Vagina (tissue), 2 donors: ENCODE data around the gene ARID3A. TPM values are rescaled to one million over a fixed set of nuclear protein-coding genes. Genes with fewer than 3 reads are reported as not detected.
A peak's percentile ranks its signal among the peaks of the same experiment; 100 is the strongest.

Experiments
- DNase-seq, 2 donors: peaks; one replicate each; pipeline ENCODE4 v3.0.0-alpha.2; 2017; ENCODE audit errors: extremely low spot score in 2 of 2
- H3K27ac ChIP-seq: fragments of 200-600 bp; sonication (generic); one replicate; pipeline ENCODE4 v1.5.1; 2019
- H3K27me3 ChIP-seq: fragments of 200-600 bp; sonication (generic); one replicate; pipeline ENCODE4 v1.5.1; 2019
- H3K36me3 ChIP-seq, 2 donors: fragments of 200-600 bp; sonication (generic); one replicate each; pipeline ENCODE4 v1.5.1; 2017 to 2019
- H3K4me1 ChIP-seq: fragments of 200-600 bp; sonication (generic); one replicate; pipeline ENCODE4 v1.5.1; 2019
- H3K4me3 ChIP-seq, 2 donors: fragments of 200-600 bp; sonication (generic); 1 replicate in 1 of 2; 2 replicates in 1 of 2; pipeline ENCODE4 v1.5.1; 2016 to 2019
- H3K9me3 ChIP-seq: fragments of 200-600 bp; sonication (generic); one replicate; pipeline ENCODE4 v1.5.1; 2019
- CTCF ChIP-seq, 3 experiments: fragments of 450-650 bp in 2 of 3; fragments of 200-600 bp in 1 of 3; sonication (generic) in 1 of 3; IDR thresholded peaks; one replicate each; pipeline ENCODE4 v1.5.1; 2017 to 2019; ENCODE audit warnings: antibody characterized with exemption in 3 of 3, mild to moderate bottlenecking in 2 of 3, moderate library complexity in 2 of 3
- POLR2A ChIP-seq, 2 donors: fragments of 450-650 bp; IDR thresholded peaks; one replicate each; pipeline ENCODE4 v1.6.1; 2017; ENCODE audit warnings: antibody characterized with exemption in 2 of 2, mild to moderate bottlenecking in 2 of 2, moderate library complexity in 2 of 2
- POLR2AphosphoS5 ChIP-seq, 2 donors: sonication (generic); formaldehyde crosslinking; IDR thresholded peaks; one replicate each; pipeline ENCODE4 v1.9.0; 2017; ENCODE audit warnings: antibody characterized with exemption in 2 of 2, mild to moderate bottlenecking in 2 of 2, low read depth in 1 of 2; ENCODE audit not compliant: insufficient read depth in 1 of 2
- intact Hi-C: fragments of 100-400 bp; cut with DNase I; formaldehyde crosslinking; loops from one replicate; pipeline ENCODE4 v1.15.1; 2023
- total RNA-seq: library from RNA; depleted of rRNA; stranded (reverse); fragments of >200 nt; gene quantifications from one replicate; pipeline ENCODE4 v1.2.3, GENCODE V29; 2016

Gene ARID3A
- total RNA-seq, 1 donor from 2014 or later: 10.3 TPM

GRCh38 chr19:928471-929202, 2.8 kb downstream of the ARID3A start:
- no peak for TF ChIP-seq POLR2AphosphoS5 (IDR thresholded peaks at IDR 0.05; ENCODE audit: insufficient read depth in 1 of 2, low read depth in 1 of 2)
- no peak for TF ChIP-seq CTCF (IDR thresholded peaks at IDR 0.05)
- no peak for TF ChIP-seq POLR2A (IDR thresholded peaks at IDR 0.05)
- no peaks in the 10 kb centered on the region for H3K27me3 ChIP-seq
- intact Hi-C loops: loop anchor here (10.0 kb wide), 1 partner anchor 316 kb away; the partner anchor contains the start of genes ATP5F1D and MIDN
- no peaks in the 10 kb centered on the region for H3K36me3 ChIP-seq
- no peaks in the 10 kb centered on the region for H3K9me3 ChIP-seq
- peak overlapping the region; percentile 82 for H3K27ac ChIP-seq
- no peak overlapping the region for H3K4me3 ChIP-seq
- DNase-seq: no peak
- peaks cover 47% of the 10 kb centered on the region for H3K4me1 ChIP-seq

GRCh38 chr19:929203-929890, 3.5 kb downstream of the ARID3A start:
- no peaks in the 10 kb centered on the region for H3K36me3 ChIP-seq
- no peaks in the 10 kb centered on the region for H3K9me3 ChIP-seq
- H3K27ac ChIP-seq: peak overlapping the region; percentile 82
- no peak for DNase-seq
- no peaks in the 10 kb centered on the region for H3K27me3 ChIP-seq
- intact Hi-C loops: loop anchor here (10.0 kb wide), 1 partner anchor 315 kb away; the partner anchor contains the start of genes ATP5F1D and MIDN
- peaks cover 54% of the 10 kb centered on the region for H3K4me1 ChIP-seq
- H3K4me3 ChIP-seq: no peak overlapping the region
- TF ChIP-seq POLR2A (IDR thresholded peaks at IDR 0.05): no peak
- TF ChIP-seq CTCF (IDR thresholded peaks at IDR 0.05): no peak
- TF ChIP-seq POLR2AphosphoS5 (IDR thresholded peaks at IDR 0.05; ENCODE audit: insufficient read depth in 1 of 2, low read depth in 1 of 2): no peak

- H3K36me3 ChIP-seq: no peaks in the 10 kb centered on the region
- no peak for DNase-seq
- H3K27ac ChIP-seq: no peak overlapping the region
- no peaks in the 10 kb centered on the region for H3K9me3 ChIP-seq
- intact Hi-C loops: loop anchor here (10.0 kb wide), 1 partner anchor 315 kb away; the partner anchor contains the start of genes ATP5F1D and MIDN
- H3K27me3 ChIP-seq: no peaks in the 10 kb centered on the region
- no peak overlapping the region for H3K4me3 ChIP-seq
- H3K4me1 ChIP-seq: peaks cover 54% of the 10 kb centered on the region
- TF ChIP-seq CTCF (IDR thresholded peaks at IDR 0.05): no peak
- no peak for TF ChIP-seq POLR2A (IDR thresholded peaks at IDR 0.05)
- no peak for TF ChIP-seq POLR2AphosphoS5 (IDR thresholded peaks at IDR 0.05; ENCODE audit: insufficient read depth in 1 of 2, low read depth in 1 of 2)
These were observed 4.0 kb downstream of the ARID3A start for GRCh38 chr19:929891-930258.

- Histone ChIP-seq H3K9me3 (no peaks in the 10 kb centered on the region), H3K27ac (peak overlapping the region; percentile 48), H3K4me3 (no peak overlapping the region), H3K27me3 (no peaks in the 10 kb centered on the region), H3K4me1 (peaks cover 61% of the 10 kb centered on the region), H3K36me3 (no peaks in the 10 kb centered on the region)
- no peak for DNase-seq
- TF ChIP-seq CTCF (IDR thresholded peaks at IDR 0.05): no peak
- TF ChIP-seq POLR2AphosphoS5 (IDR thresholded peaks at IDR 0.05; ENCODE audit: insufficient read depth in 1 of 2, low read depth in 1 of 2): no peak
- no peak for TF ChIP-seq POLR2A (IDR thresholded peaks at IDR 0.05)
- intact Hi-C loops: no loop called here
These were observed 6.2 kb downstream of the ARID3A start for GRCh38 chr19:931860-932647.
